Tibial artery (tissue), 4 donors: ENCODE measurements around the gene TMEM45A.

Source experiments
- DNase-seq, 2 donors: peaks; one replicate each; pipeline ENCODE4 v3.0.0-alpha.2; 2019
- H3K27ac ChIP-seq, 2 donors: fragments of 200-600 bp; sonication (generic) in 1 of 2; 1 replicate in 1 of 2; 2 replicates in 1 of 2; pipeline ENCODE4 v1.5.1; 2018 to 2019; ENCODE audit warnings: mild to moderate bottlenecking in 1 of 2
- H3K27me3 ChIP-seq, 2 donors: fragments of 200-600 bp; sonication (generic) in 1 of 2; one replicate each; pipeline versions ENCODE4 v1.5.1 to v1.6.0; 2016 to 2019
- H3K36me3 ChIP-seq, 3 donors: fragments of 200-600 bp; sonication (generic) in 2 of 3; one replicate each; pipeline ENCODE4 v1.5.1; 2016 to 2019; ENCODE audit warnings: mild to moderate bottlenecking in 2 of 3
- H3K4me1 ChIP-seq, 4 donors: fragments of 200-600 bp; sonication (generic) in 2 of 4; 1 replicate in 3 of 4; 2 replicates in 1 of 4; pipeline ENCODE4 v1.5.1; 2016 to 2019
- H3K4me3 ChIP-seq, 2 donors: fragments of 200-600 bp; sonication (generic) in 1 of 2; 1 replicate in 1 of 2; 2 replicates in 1 of 2; pipeline ENCODE4 v1.5.1; 2018 to 2019; ENCODE audit warnings: mild to moderate bottlenecking in 2 of 2
- H3K9me3 ChIP-seq, 3 donors: fragments of 200-600 bp; sonication (generic) in 1 of 3; one replicate each; pipeline ENCODE4 v1.5.1; 2016 to 2019
- intact Hi-C: fragments of 100-400 bp; cut with DNase I; formaldehyde crosslinking; loops from one replicate; pipeline ENCODE4 v1.15.0; 2023; ENCODE audit warnings: low total_unique reads
- TF ChIP-seq, protein P1 (sequence below), 2 experiments: fragments of 200-600 bp in 1 of 2; fragments of 450-650 bp in 1 of 2; IDR thresholded peaks; one replicate each; pipeline ENCODE4 v1.5.1; 2017 to 2019; ENCODE audit warnings: antibody characterized with exemption in 2 of 2, mild to moderate bottlenecking in 1 of 2, moderate library complexity in 1 of 2

TMEM45A gene

GRCh38 chr3:100526613-100527346 is 34.4 kb downstream of the TMEM45A start:
- H3K9me3 ChIP-seq: no peaks in the 10 kb centered on the region
- no peaks in the 10 kb centered on the region for H3K4me1 ChIP-seq
- DNase-seq: no peak
- H3K27ac ChIP-seq: no peak overlapping the region
- no peaks in the 10 kb centered on the region for H3K27me3 ChIP-seq
- intact Hi-C loops: no loop called here
- TF ChIP-seq, protein P1, sequence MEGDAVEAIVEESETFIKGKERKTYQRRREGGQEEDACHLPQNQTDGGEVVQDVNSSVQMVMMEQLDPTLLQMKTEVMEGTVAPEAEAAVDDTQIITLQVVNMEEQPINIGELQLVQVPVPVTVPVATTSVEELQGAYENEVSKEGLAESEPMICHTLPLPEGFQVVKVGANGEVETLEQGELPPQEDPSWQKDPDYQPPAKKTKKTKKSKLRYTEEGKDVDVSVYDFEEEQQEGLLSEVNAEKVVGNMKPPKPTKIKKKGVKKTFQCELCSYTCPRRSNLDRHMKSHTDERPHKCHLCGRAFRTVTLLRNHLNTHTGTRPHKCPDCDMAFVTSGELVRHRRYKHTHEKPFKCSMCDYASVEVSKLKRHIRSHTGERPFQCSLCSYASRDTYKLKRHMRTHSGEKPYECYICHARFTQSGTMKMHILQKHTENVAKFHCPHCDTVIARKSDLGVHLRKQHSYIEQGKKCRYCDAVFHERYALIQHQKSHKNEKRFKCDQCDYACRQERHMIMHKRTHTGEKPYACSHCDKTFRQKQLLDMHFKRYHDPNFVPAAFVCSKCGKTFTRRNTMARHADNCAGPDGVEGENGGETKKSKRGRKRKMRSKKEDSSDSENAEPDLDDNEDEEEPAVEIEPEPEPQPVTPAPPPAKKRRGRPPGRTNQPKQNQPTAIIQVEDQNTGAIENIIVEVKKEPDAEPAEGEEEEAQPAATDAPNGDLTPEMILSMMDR (IDR thresholded peaks at IDR 0.05): no peak
- peaks cover 0 to 12% (median 0%) of the 10 kb centered on the region in 3 donors for H3K36me3 ChIP-seq
- no peak overlapping the region for H3K4me3 ChIP-seq

- Histone ChIP-seq H3K27ac (no peak overlapping the region), H3K4me3 (no peak overlapping the region), H3K27me3 (no peaks in the 10 kb centered on the region), H3K4me1 (no peaks in the 10 kb centered on the region), H3K9me3 (no peaks in the 10 kb centered on the region), H3K36me3 (peaks cover 0 to 6% (median 0%) of the 10 kb centered on the region in 3 donors)
- TF ChIP-seq, protein P1 (IDR thresholded peaks at IDR 0.05): no peak
- intact Hi-C loops: no loop called here
- DNase-seq: no peak
Measured at GRCh38 chr3:100527347-100527735, 34.9 kb downstream of the TMEM45A start.

- DNase-seq: no peak
- TF ChIP-seq, protein P1 (IDR thresholded peaks at IDR 0.05): no peak
- Histone ChIP-seq H3K27ac (no peak overlapping the region), H3K9me3 (no peaks in the 10 kb centered on the region), H3K4me3 (no peak overlapping the region), H3K36me3 (no peaks in the 10 kb centered on the region), H3K27me3 (no peaks in the 10 kb centered on the region), H3K4me1 (no peaks in the 10 kb centered on the region)
- intact Hi-C loops: no loop called here
Measured at GRCh38 chr3:100531093-100531492, 38.7 kb downstream of the TMEM45A start.

DNA sequence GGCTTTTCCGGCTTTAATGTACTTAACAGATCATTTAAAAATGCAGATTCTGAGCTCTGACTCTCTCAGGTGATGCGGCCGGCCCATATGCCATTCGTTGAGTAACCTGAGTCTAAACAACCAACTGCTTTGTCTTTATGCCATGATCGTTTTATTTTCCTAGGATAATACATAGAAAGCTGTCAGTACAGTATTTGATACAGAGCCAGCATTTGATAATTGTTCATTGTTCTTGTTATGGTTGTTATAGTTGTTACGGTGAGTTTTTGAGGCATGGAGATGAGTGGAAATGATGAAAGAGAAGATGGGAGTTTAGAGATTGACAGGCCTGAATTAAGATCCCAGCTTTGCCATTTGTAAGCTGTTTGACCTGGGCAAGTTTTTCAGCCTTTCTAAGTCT is 40.0 kb downstream of the TMEM45A start:
- Histone ChIP-seq H3K36me3 (no peaks in the 10 kb centered on the region), H3K27ac (no peak overlapping the region), H3K9me3 (no peaks in the 10 kb centered on the region), H3K27me3 (no peaks in the 10 kb centered on the region), H3K4me3 (no peak overlapping the region), H3K4me1 (no peaks in the 10 kb centered on the region)
- TF ChIP-seq, protein P1 (IDR thresholded peaks at IDR 0.05): no peak
- no peak for DNase-seq
- intact Hi-C loops: no loop called here

GRCh38 chr3:100533176-100533575 is 40.8 kb downstream of the TMEM45A start:
- intact Hi-C loops: no loop called here
- Histone ChIP-seq H3K27me3 (no peaks in the 10 kb centered on the region), H3K4me1 (no peaks in the 10 kb centered on the region), H3K9me3 (no peaks in the 10 kb centered on the region), H3K27ac (no peak overlapping the region), H3K36me3 (no peaks in the 10 kb centered on the region), H3K4me3 (no peak overlapping the region)
- DNase-seq: no peak
- TF ChIP-seq, protein P1 (IDR thresholded peaks at IDR 0.05): no peak

DNA sequence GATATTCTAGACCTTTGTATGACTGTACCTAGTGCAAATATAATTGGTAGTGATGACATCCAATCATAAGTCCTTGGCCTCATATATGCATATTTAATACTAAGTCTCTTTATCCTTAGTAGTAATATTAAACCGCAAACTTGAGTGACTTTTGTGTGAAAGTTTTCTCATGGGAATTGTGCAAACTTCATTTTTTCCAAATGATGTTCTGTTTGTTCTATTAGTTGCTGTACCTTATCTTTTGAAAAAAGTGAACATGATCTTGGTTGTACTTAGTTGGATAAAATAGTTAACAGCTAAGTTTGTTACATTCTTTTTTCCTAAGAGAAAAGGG is 43.2 kb downstream of the TMEM45A start:
- TF ChIP-seq, protein P1 (IDR thresholded peaks at IDR 0.05): no peak
- Histone ChIP-seq H3K27ac (no peak overlapping the region), H3K36me3 (no peaks in the 10 kb centered on the region), H3K4me1 (no peaks in the 10 kb centered on the region), H3K27me3 (no peaks in the 10 kb centered on the region), H3K4me3 (no peak overlapping the region), H3K9me3 (no peaks in the 10 kb centered on the region)
- DNase-seq: no peak
- intact Hi-C loops: no loop called here
